ENCODE results near the gene LIN7C. TPM values are rescaled to one million over a fixed set of nuclear protein-coding genes. Genes with fewer than 3 reads are reported as not detected.

Gene LIN7C
- total RNA-seq, 4 donors from 2014 or later = 29.2 to 35.6 (median 34.5) TPM

DNA sequence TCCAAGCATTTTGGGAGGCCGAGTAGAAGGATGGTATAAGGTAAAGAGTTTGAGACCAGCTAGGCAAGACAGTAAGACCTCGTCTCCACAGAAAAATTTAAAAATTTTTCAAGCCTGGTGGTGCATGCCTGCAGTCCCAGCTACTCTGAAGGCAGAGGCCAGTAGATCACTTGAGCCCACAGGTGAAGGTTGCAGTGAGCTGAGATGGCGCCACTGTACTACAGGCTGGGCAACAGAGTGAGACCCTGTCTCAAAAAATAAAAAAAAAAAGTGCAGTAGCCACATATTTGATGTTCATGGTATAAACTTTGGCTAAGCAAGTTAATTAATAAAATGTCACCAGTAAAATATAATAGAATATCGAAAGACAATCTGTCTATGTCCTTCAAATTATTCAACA, 60.9 kb downstream of the LIN7C start:
- TF ChIP-seq POLR2A (IDR thresholded peaks at IDR 0.05) = no peak
- TF ChIP-seq, protein P1, sequence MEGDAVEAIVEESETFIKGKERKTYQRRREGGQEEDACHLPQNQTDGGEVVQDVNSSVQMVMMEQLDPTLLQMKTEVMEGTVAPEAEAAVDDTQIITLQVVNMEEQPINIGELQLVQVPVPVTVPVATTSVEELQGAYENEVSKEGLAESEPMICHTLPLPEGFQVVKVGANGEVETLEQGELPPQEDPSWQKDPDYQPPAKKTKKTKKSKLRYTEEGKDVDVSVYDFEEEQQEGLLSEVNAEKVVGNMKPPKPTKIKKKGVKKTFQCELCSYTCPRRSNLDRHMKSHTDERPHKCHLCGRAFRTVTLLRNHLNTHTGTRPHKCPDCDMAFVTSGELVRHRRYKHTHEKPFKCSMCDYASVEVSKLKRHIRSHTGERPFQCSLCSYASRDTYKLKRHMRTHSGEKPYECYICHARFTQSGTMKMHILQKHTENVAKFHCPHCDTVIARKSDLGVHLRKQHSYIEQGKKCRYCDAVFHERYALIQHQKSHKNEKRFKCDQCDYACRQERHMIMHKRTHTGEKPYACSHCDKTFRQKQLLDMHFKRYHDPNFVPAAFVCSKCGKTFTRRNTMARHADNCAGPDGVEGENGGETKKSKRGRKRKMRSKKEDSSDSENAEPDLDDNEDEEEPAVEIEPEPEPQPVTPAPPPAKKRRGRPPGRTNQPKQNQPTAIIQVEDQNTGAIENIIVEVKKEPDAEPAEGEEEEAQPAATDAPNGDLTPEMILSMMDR (IDR thresholded peaks at IDR 0.05) = no peak
- no peak overlapping the region for H3K4me3 ChIP-seq (ENCODE audit: low read depth, poor library complexity, severe bottlenecking)
- DNase-seq (ENCODE audit: low spot score in 2 of 2) = no peak
- 93 to 96% methylated on average over 4 of the region's 4 CpGs for WGBS, 2 donors
- intact Hi-C loops (cut with DNase I; ENCODE audit: low total_unique reads) = no loop called here

DNA sequence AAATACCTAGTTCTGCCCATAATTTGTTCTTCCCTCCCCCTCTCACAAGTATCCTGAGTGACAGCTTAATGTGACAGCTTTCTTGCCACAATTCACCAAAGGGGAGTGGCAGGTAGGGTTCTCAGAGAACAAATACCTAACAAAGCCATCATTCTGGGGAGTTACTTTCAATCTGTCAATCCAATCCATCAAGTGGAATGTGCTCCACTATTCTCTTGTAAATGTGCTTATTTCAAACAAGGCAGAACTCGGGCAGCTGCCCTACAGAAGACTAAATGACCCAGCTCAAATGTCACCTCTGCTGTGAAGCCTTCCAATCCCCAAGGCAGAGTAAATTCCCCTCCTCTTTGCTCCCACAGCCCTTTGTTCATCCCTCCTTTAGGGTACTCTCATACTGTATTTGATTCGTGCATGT, 61.8 kb downstream of the LIN7C start:
- WGBS, 2 donors = 76 to 81% methylated on average over 2 of the region's 2 CpGs
- intact Hi-C loops (cut with DNase I; ENCODE audit: low total_unique reads) = no loop called here
- H3K4me3 ChIP-seq (ENCODE audit: low read depth, poor library complexity, severe bottlenecking) = no peak overlapping the region
- TF ChIP-seq POLR2A (IDR thresholded peaks at IDR 0.05) = no peak
- TF ChIP-seq, protein P1 (IDR thresholded peaks at IDR 0.05) = no peak
- DNase-seq (ENCODE audit: low spot score in 2 of 2) = no peak

Small RNAs within 50 kb of the gene (microRNA-seq; reads per million reads assigned to microRNA genes)
- gene MIR8087 (ENCODE audit: borderline number of aligned reads in 1 of 2, borderline replicate concordance in 2 of 2) = 0 reads per million in 2 donors

Other genes starting within 250 kb of the LIN7C start
- gene CCDC34, start 143.6 kb downstream of the LIN7C start, total RNA-seq = 1 to 10 TPM; 3.2 to 5.9 (median 4.6) TPM
- 10 to 100 TPM; 32.0 to 70.2 (median 50.4) TPM for gene LGR4, start 34.0 kb downstream of the LIN7C start, total RNA-seq
- 1 to 10 TPM in 3 of 4 donors, under 1 TPM in 1; 0.93 to 4.6 (median 1.5) TPM for gene BDNF, start 193.7 kb upstream of the LIN7C start, total RNA-seq